IMR-90 (cell line): ENCODE data around the gene ICAM2. TPM values are rescaled to one million over a fixed set of nuclear protein-coding genes. Genes with fewer than 3 reads are reported as not detected.

Source experiments
- ATAC-seq: fragments of 200-7000 bp; cut with Tn5 transposase; 2 replicates; pipeline ENCODE4 v1.9.1; 2020; ENCODE audit warnings: low read depth, mild to moderate bottlenecking, moderate library complexity
- BruUV-seq: library from RNA; stranded (reverse); fragments of 400-500 nt; replicated peaks from 2 replicates; lab custom pipeline; 2021; lab: Mats Ljungman, UMichigan
- CTCF ChIA-PET: fragments of 300-600 bp; formaldehyde crosslinking; extraction: SDS; loops from one replicate; lab custom pipeline; 2021; ENCODE audit warnings: antibody characterized with exemption; lab: Yijun Ruan, JAX
- POLR2A ChIA-PET: fragments of 300-600 bp; sonication (Branson Sonifier 250); formaldehyde crosslinking; loops from one replicate; lab custom pipeline; 2022; ENCODE audit warnings: antibody characterized with exemption; ENCODE audit not compliant: unreplicated experiment; lab: Charles Lee
- DNase-seq: peaks from one replicate; pipeline ENCODE4 v3.0.0; 2013
- H2AFZ ChIP-seq: replicated peaks from 2 replicates; pipeline ENCODE3; 2013; ENCODE audit warnings: low read length, mild to moderate bottlenecking; ENCODE audit not compliant: poor library complexity
- H2AK5ac ChIP-seq: 2 replicates; pipeline ENCODE4 v1.6.1; 2013; ENCODE audit warnings: low read depth, low read length, inconsistent platforms
- H2AK9ac ChIP-seq: replicated peaks from 2 replicates; pipeline ENCODE3; 2013; ENCODE audit warnings: mild to moderate bottlenecking, low read depth, low read length, moderate library complexity; ENCODE audit not compliant: poor library complexity
- H2BK120ac ChIP-seq: 2 replicates; pipeline ENCODE4 v1.6.1; 2013; ENCODE audit warnings: low read depth, low read length, inconsistent platforms
- H2BK15ac ChIP-seq: 3 replicates; pipeline ENCODE4 v1.6.1; 2013; ENCODE audit warnings: low read depth, low read length, inconsistent platforms
- H2BK20ac ChIP-seq: 2 replicates; pipeline ENCODE4 v1.6.1; 2013; ENCODE audit warnings: low read depth, mild to moderate bottlenecking, inconsistent platforms, low read length, moderate library complexity
- H2BK5ac ChIP-seq: 2 replicates; pipeline ENCODE4 v1.6.1; 2013; ENCODE audit warnings: mild to moderate bottlenecking, low read depth, low read length, inconsistent platforms; ENCODE audit not compliant: poor library complexity, severe bottlenecking
- H3K14ac ChIP-seq: replicated peaks from 2 replicates; pipeline ENCODE4 v1.6.1; 2013; ENCODE audit warnings: low read depth, low read length, inconsistent platforms
- H3K18ac ChIP-seq: 2 replicates; pipeline ENCODE4 v1.6.1; 2013; ENCODE audit warnings: low read depth, low read length, control low read depth
- H3K23ac ChIP-seq: 2 replicates; pipeline ENCODE4 v1.6.1; 2013; ENCODE audit warnings: low read depth, low read length, inconsistent platforms
- H3K27ac ChIP-seq: 2 replicates; pipeline ENCODE4 v1.5.1; 2013; ENCODE audit warnings: mild to moderate bottlenecking, control low read depth, low read length; ENCODE audit not compliant: insufficient read depth
- H3K27me3 ChIP-seq: 2 replicates; pipeline ENCODE4 v1.6.1; 2013; ENCODE audit warnings: low read length; ENCODE audit not compliant: control insufficient read depth, insufficient read depth
- H3K36me3 ChIP-seq: 2 replicates; pipeline ENCODE4 v1.6.1; 2013; ENCODE audit warnings: low read length, mixed read lengths; ENCODE audit not compliant: control insufficient read depth, insufficient read depth
- H3K4ac ChIP-seq: 2 replicates; pipeline ENCODE4 v1.6.1; 2013; ENCODE audit warnings: low read depth, low read length, inconsistent platforms
- H3K4me1 ChIP-seq: 2 replicates; pipeline ENCODE4 v1.6.1; 2013; ENCODE audit warnings: low read length, mixed read lengths; ENCODE audit not compliant: control insufficient read depth, insufficient read depth
- H3K4me2 ChIP-seq: 2 replicates; pipeline ENCODE4 v1.6.1; 2013; ENCODE audit warnings: low read depth, mild to moderate bottlenecking, control low read depth, low read length, moderate library complexity
- H3K4me3 ChIP-seq: 2 replicates; pipeline ENCODE4 v1.5.1; 2013; ENCODE audit warnings: low read depth, mild to moderate bottlenecking, control low read depth, low read length, moderate library complexity; ENCODE audit not compliant: insufficient read depth
- H3K56ac ChIP-seq: 2 replicates; pipeline ENCODE4 v1.6.1; 2013; ENCODE audit warnings: low read length, inconsistent platforms; ENCODE audit not compliant: insufficient read depth; ENCODE audit errors: extremely low read depth
- H3K79me1 ChIP-seq, 2 experiments: 2 replicates each; pipeline ENCODE4 v1.6.1; 2013; ENCODE audit warnings: low read length in 2 of 2, inconsistent platforms in 1 of 2, low read depth in 1 of 2
- H3K9ac ChIP-seq: 2 replicates; pipeline ENCODE4 v1.6.1; 2013; ENCODE audit warnings: low read depth, low read length, control low read depth
- H3K9me1 ChIP-seq: 2 replicates; pipeline ENCODE4 v1.6.1; 2013; ENCODE audit warnings: low read length, inconsistent platforms; ENCODE audit not compliant: insufficient read depth
- H3K9me3 ChIP-seq: 2 replicates; pipeline ENCODE4 v1.6.1; 2013; ENCODE audit warnings: low read length; ENCODE audit not compliant: control insufficient read depth, insufficient read depth
- H4K20me1 ChIP-seq: 2 replicates; pipeline ENCODE4 v1.6.1; 2013; ENCODE audit warnings: low read length, inconsistent platforms; ENCODE audit not compliant: insufficient read depth
- H4K5ac ChIP-seq: 2 replicates; pipeline ENCODE4 v1.6.1; 2013; ENCODE audit warnings: mild to moderate bottlenecking, low read depth, low read length, control low read depth
- H4K8ac ChIP-seq, 2 experiments: 2 replicates each; pipeline ENCODE4 v1.6.1; 2013; ENCODE audit warnings: low read depth in 2 of 2, low read length in 2 of 2, control low read depth in 1 of 2, inconsistent platforms in 1 of 2
- H4K91ac ChIP-seq: 2 replicates; pipeline ENCODE4 v1.6.1; 2013; ENCODE audit warnings: low read depth, low read length, inconsistent platforms; ENCODE audit not compliant: insufficient read depth
- BHLHE40 ChIP-seq: fragments of 150-350 bp; IDR thresholded peaks from 2 replicates; pipeline ENCODE4 v1.6.1; 2016; ENCODE audit warnings: mild to moderate bottlenecking, low read depth, low read length
- CHD1 ChIP-seq: IDR thresholded peaks from 2 replicates; pipeline ENCODE4 v1.6.1; 2012; ENCODE audit warnings: low read depth, low read length, improper control_type of control experiment
- FOS ChIP-seq: fragments of 150-350 bp; IDR thresholded peaks from 2 replicates; pipeline ENCODE4 v1.6.1; 2016; ENCODE audit warnings: low read depth, low read length
- MAFK ChIP-seq: IDR thresholded peaks from 2 replicates; pipeline ENCODE4 v1.6.1; 2012; ENCODE audit warnings: low read depth, low read length, improper control_type of control experiment
- MXI1 ChIP-seq: IDR thresholded peaks from 2 replicates; pipeline ENCODE4 v1.6.1; 2012; ENCODE audit warnings: low read depth, mild to moderate bottlenecking, low read length, moderate library complexity, borderline replicate concordance
- POLR2A ChIP-seq: IDR thresholded peaks from 2 replicates; pipeline ENCODE4 v1.6.1; 2012; ENCODE audit warnings: mild to moderate bottlenecking, low read depth, low read length
- RAD21 ChIP-seq: IDR thresholded peaks from 2 replicates; pipeline ENCODE4 v1.6.1; 2012; ENCODE audit warnings: low read length, improper control_type of control experiment
- RCOR1 ChIP-seq: IDR thresholded peaks from 2 replicates; pipeline ENCODE4 v1.6.1; 2012; ENCODE audit warnings: mild to moderate bottlenecking, low read length, improper control_type of control experiment; ENCODE audit not compliant: insufficient replicate concordance
- RFX5 ChIP-seq: IDR thresholded peaks from 2 replicates; pipeline ENCODE4 v1.8.0; 2012; ENCODE audit warnings: low read depth, mild to moderate bottlenecking, low read length, moderate library complexity
- SMC3 ChIP-seq: fragments of 150-350 bp; IDR thresholded peaks from 2 replicates; pipeline ENCODE4 v1.6.1; 2016; ENCODE audit warnings: low read depth, mild to moderate bottlenecking, antibody characterized with exemption, low read length, moderate library complexity
- WGBS, 2 experiments: methylation state at CpG; one replicate each; pipeline versions ENCODE4 v1.1.5 to v1.1.7; 2013; ENCODE audit warnings: missing lambda C conversion rate in 2 of 2; ENCODE audit not compliant: insufficient read length in 1 of 2; ENCODE audit errors: extremely low coverage in 2 of 2; 5-methylcytosine and 5-hydroxymethylcytosine counted together
- dilution Hi-C: fragments of 300-500 bp; cut with HindIII; formaldehyde crosslinking; loops from one replicate; pipeline ENCODE4 v1.14.3; 2018; ENCODE audit warnings: low sequenced_read_pairs; ENCODE audit not compliant: unreplicated experiment
- in situ Hi-C: fragments of 300-500 bp; cut with MboI; formaldehyde crosslinking; loops from 3 replicates; pipeline ENCODE4 v1.14.3; 2019; ENCODE audit warnings: low sequenced_read_pairs, inconsistent platforms, mixed read lengths
- intact Hi-C: fragments of 100-400 bp; cut with micrococcal nuclease; formaldehyde crosslinking; loops from 2 replicates; pipeline ENCODE4 v1.10.0; 2022
- polyA plus RNA-seq, 3 experiments: library from polyadenylated mRNA; depleted of rRNA; stranded (reverse); fragments of >200 nt; gene quantifications; 2 replicates each; pipeline ENCODE4 v1.2.3, GENCODE V29; 2012; ENCODE audit warnings: low replicate concordance in 1 of 3
- total RNA-seq: library from RNA; depleted of rRNA; stranded (reverse); fragments of >200 nt; gene quantifications from 2 replicates; pipeline ENCODE4 v1.2.3, GENCODE V29; 2012
- TF ChIP-seq, protein P1 (sequence below): conservative IDR thresholded peaks from 2 replicates; pipeline ENCODE4 v1.5.1; 2012; ENCODE audit warnings: mild to moderate bottlenecking, low read depth, low read length, improper control_type of control experiment
- TF ChIP-seq, protein P2 (sequence below): fragments of 150-350 bp; IDR thresholded peaks from 2 replicates; pipeline ENCODE4 v1.6.1; 2016; ENCODE audit warnings: low read depth, mild to moderate bottlenecking, low read length, moderate library complexity, borderline replicate concordance
- TF ChIP-seq, protein P3 (sequence below): fragments of 150-350 bp; IDR thresholded peaks from 2 replicates; pipeline ENCODE4 v1.6.1; 2017; ENCODE audit warnings: mild to moderate bottlenecking, antibody characterized with exemption, low read length, low read depth

Gene ICAM2
- total and polyA plus RNA-seq, 2 of the 4 experiments (the other 2 are of a cell fraction), result 0.12 TPM; not detected in 1

DNA sequence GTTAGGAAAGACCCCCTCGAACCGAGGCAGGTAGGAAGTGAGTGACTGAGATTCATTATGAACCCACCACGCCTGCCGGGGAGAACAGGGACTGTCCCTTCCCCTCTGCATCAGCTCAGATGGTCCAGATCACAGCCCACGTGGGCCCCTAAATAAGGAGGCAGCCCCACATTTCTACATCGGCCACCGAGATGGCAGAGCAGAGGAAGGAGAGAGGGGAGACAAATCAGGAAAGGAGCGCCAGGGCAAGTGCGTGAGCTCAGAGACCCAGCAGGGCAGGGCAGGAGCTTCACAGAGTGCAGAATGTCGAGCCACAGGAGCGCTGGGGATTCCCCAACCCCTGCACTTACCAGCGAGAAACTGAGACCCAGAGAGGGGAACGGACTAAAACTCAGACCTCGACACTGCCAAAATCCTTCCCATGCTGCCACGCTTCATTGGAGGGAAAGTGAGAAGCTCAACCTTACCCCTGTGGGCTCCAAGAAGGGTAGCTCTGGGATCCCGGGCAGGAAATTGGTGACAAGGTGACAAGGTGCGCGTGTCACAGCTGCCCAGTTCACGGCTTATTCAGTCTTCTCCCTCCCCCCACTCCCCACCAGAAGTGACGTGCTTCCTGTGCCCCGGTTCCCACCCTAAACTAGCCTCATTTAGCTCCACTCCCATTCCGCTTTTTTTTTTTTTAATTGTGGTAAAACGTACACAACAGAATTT is at the start of gene ICAM2 (continued):
- TF ChIP-seq MXI1, result no peak
- no peak for TF ChIP-seq RAD21
- no peak for TF ChIP-seq RCOR1

DNA sequence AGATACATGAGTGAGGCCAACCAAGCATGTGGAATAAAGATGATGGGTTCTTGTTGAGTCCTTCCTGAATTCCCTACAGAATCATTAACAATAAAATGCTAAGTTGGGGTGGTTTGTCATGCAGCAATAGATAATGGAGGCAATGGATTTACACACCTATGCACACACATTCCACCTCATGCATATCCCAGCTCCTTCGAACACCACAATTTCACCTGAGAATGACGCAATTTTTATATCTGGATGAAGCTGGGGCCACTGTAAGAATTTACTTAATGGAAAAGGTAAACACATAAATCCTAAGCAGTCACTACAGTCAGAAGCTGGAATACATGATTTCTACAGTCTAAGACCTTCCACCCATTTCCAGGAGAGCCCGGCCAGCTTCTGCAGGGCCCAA is 49.8 kb upstream of the ICAM2 start:
- Histone ChIP-seq H4K20me1 (no peaks in the 10 kb centered on the region), H4K5ac (no peak overlapping the region), H3K9me3 (peaks cover 14% of the 10 kb centered on the region), H3K36me3 (peaks cover 24% of the 10 kb centered on the region), H3K4me1 (peaks cover 10% of the 10 kb centered on the region), H2BK15ac (no peak overlapping the region), H3K27ac (no peak overlapping the region), H3K4me2 (no peak overlapping the region), H2BK120ac (no peak overlapping the region), H2AK5ac (no peak overlapping the region), H3K9me1 (peaks cover 3% of the 10 kb centered on the region; the same call in 1 of the 2 replicates), H4K91ac (no peak overlapping the region), H2BK20ac (no peak overlapping the region), H2BK5ac (no peak overlapping the region), H2AFZ (no peak overlapping the region), H3K56ac (no peak overlapping the region), H3K79me1 (0 out of 4 replicates have a peak, but pooled peaks cover 0 to 3% of the 10 kb centered on the region in 2 experiments), H3K18ac (no peak overlapping the region), H4K8ac (no peak overlapping the region), H3K4ac (no peak overlapping the region), H3K23ac (no peak overlapping the region), H3K4me3 (no peak overlapping the region), H3K9ac (no peak overlapping the region), H2AK9ac (no peak overlapping the region), H3K27me3 (no peaks in the 10 kb centered on the region), H3K14ac (no peak overlapping the region)
- WGBS, 2 experiments, result no CpG with 5 or more reads among the region's 3 CpGs
- ChIA-PET CTCF (no interaction called here), POLR2A (no interaction called here)
- dilution Hi-C loops (no loop called here), intact Hi-C loops (no loop called here), in situ Hi-C loops (no loop called here)
- no TSS peak for BruUV-seq
- no peak for DNase-seq
- ATAC-seq, result no peak
- TF ChIP-seq, protein P1, sequence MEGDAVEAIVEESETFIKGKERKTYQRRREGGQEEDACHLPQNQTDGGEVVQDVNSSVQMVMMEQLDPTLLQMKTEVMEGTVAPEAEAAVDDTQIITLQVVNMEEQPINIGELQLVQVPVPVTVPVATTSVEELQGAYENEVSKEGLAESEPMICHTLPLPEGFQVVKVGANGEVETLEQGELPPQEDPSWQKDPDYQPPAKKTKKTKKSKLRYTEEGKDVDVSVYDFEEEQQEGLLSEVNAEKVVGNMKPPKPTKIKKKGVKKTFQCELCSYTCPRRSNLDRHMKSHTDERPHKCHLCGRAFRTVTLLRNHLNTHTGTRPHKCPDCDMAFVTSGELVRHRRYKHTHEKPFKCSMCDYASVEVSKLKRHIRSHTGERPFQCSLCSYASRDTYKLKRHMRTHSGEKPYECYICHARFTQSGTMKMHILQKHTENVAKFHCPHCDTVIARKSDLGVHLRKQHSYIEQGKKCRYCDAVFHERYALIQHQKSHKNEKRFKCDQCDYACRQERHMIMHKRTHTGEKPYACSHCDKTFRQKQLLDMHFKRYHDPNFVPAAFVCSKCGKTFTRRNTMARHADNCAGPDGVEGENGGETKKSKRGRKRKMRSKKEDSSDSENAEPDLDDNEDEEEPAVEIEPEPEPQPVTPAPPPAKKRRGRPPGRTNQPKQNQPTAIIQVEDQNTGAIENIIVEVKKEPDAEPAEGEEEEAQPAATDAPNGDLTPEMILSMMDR, result no peak
- TF ChIP-seq SMC3, result no peak
- no peak for TF ChIP-seq CHD1
- no peak for TF ChIP-seq FOS
- no peak for TF ChIP-seq POLR2A
- no peak for TF ChIP-seq MAFK
- TF ChIP-seq, protein P2, sequence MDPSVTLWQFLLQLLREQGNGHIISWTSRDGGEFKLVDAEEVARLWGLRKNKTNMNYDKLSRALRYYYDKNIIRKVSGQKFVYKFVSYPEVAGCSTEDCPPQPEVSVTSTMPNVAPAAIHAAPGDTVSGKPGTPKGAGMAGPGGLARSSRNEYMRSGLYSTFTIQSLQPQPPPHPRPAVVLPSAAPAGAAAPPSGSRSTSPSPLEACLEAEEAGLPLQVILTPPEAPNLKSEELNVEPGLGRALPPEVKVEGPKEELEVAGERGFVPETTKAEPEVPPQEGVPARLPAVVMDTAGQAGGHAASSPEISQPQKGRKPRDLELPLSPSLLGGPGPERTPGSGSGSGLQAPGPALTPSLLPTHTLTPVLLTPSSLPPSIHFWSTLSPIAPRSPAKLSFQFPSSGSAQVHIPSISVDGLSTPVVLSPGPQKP, result no peak
- TF ChIP-seq RFX5, result no peak
- TF ChIP-seq, protein P3, sequence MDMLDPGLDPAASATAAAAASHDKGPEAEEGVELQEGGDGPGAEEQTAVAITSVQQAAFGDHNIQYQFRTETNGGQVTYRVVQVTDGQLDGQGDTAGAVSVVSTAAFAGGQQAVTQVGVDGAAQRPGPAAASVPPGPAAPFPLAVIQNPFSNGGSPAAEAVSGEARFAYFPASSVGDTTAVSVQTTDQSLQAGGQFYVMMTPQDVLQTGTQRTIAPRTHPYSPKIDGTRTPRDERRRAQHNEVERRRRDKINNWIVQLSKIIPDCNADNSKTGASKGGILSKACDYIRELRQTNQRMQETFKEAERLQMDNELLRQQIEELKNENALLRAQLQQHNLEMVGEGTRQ, result no peak
- TF ChIP-seq MXI1, result no peak
- no peak for TF ChIP-seq RCOR1
- TF ChIP-seq RAD21, result no peak
- TF ChIP-seq BHLHE40, result no peak
